Measurements from ENCODE around the gene SYNGR2.

DNA sequence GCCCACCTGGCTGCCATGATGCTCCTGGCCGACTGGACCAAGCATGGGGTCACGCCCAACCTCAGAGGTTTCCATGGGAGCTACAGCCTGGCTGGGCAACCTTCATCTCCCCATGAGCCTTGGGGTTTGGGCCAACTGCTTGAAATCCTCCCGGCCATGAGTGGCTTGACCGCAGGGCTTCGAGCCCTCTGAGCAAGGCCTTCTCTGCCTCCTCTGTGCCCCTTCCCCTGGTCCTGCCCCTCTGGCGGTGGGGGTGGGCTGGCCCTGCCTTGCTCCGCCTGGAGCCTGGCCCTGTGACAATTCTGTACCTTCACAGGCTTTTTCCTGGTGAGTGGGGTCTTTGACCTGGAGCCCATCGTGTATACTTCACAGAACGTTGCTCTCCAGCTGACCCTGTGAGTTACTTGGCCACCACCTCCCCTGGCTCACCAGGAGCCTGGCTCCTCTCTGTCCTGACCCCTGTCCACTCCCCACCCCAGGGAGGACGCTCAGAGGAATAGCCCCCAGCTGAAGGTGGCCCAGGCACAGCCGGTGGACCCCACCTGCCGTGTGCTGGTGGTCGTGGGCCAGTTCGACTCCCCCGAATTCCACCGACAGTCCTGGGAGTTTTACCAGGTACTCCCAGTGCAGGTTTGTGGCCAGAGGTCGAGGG, 36.9 kb downstream of the SYNGR2 start:
- TF ChIP-seq, protein P1, sequence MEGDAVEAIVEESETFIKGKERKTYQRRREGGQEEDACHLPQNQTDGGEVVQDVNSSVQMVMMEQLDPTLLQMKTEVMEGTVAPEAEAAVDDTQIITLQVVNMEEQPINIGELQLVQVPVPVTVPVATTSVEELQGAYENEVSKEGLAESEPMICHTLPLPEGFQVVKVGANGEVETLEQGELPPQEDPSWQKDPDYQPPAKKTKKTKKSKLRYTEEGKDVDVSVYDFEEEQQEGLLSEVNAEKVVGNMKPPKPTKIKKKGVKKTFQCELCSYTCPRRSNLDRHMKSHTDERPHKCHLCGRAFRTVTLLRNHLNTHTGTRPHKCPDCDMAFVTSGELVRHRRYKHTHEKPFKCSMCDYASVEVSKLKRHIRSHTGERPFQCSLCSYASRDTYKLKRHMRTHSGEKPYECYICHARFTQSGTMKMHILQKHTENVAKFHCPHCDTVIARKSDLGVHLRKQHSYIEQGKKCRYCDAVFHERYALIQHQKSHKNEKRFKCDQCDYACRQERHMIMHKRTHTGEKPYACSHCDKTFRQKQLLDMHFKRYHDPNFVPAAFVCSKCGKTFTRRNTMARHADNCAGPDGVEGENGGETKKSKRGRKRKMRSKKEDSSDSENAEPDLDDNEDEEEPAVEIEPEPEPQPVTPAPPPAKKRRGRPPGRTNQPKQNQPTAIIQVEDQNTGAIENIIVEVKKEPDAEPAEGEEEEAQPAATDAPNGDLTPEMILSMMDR (IDR thresholded peaks at IDR 0.05): no peak
- TF ChIP-seq POLR2A (IDR thresholded peaks at IDR 0.05) (no peak), POLR2AphosphoS5 (IDR thresholded peaks at IDR 0.05) (no peak)

Measured in breast epithelium (tissue), 3 donors.